ENCODE results near the gene PSMB9. TPM values are rescaled to one million over a fixed set of nuclear protein-coding genes. Genes with fewer than 3 reads are reported as not detected.
"Not testable (repeated sequence)": the region's sequence is repeated elsewhere in the genome, so short reads cannot be mapped to it uniquely, and the experiment has no call there.

PSMB9 gene
- total RNA-seq, result 100 to 1,000 TPM; 315 to 316 TPM

GRCh38 chr6:32853541-32854375 lies at the start of gene PSMB9, which contains the start of gene TAP1:
TSS of gene PSMB9 (plus strand) at chr6:32854192. CDS start at chr6:32854230, 38 bp downstream.
TSS of gene TAP1 (minus strand) at chr6:32853704. CDS start at chr6:32853636, 68 bp downstream.
- H3K36me3 Mint-ChIP-seq, result peaks cover 84% of the 10 kb centered on the region
- peak within 1 kb of the TSS; percentile 100 for H3K27ac Mint-ChIP-seq
- H3K27me3 Mint-ChIP-seq, result no peaks in the 10 kb centered on the region
- H3K4me3 Mint-ChIP-seq, result peak within 1 kb of the TSS; percentile 99
- peak; percentile 96 for DNase-seq
- no peaks in the 10 kb centered on the region for H3K9me3 Mint-ChIP-seq
- peaks cover 62% of the 10 kb centered on the region for H3K4me1 Mint-ChIP-seq

- peaks cover 51% of the 10 kb centered on the region for H3K27me3 Mint-ChIP-seq
- not testable (repeated sequence) for H3K27ac Mint-ChIP-seq, H3K4me1 Mint-ChIP-seq, H3K36me3 Mint-ChIP-seq, DNase-seq, H3K9me3 Mint-ChIP-seq, H3K4me3 Mint-ChIP-seq
These were observed 48.6 kb upstream of the PSMB9 start for GRCh38 chr6:32805404-32805803.

GRCh38 chr6:32807020-32807580 lies 46.9 kb upstream of the PSMB9 start:
- Mint-ChIP-seq H3K4me1 (peaks cover 2% of the 10 kb centered on the region), H3K36me3 (no peaks in the 10 kb centered on the region), H3K27me3 (peaks cover 43% of the 10 kb centered on the region), H3K27ac (no peak overlapping the region), H3K9me3 (no peaks in the 10 kb centered on the region), H3K4me3 (no peak overlapping the region)
- DNase-seq, result no peak

- no peak for DNase-seq
- Mint-ChIP-seq H3K27me3 (peaks cover 29% of the 10 kb centered on the region), H3K36me3 (no peaks in the 10 kb centered on the region), H3K9me3 (no peaks in the 10 kb centered on the region), H3K27ac (no peak overlapping the region), H3K4me3 (no peak overlapping the region), H3K4me1 (peaks cover 2% of the 10 kb centered on the region)
These were observed 44.8 kb upstream of the PSMB9 start for GRCh38 chr6:32809171-32809570.

GRCh38 chr6:32814145-32814544 lies 39.8 kb upstream of the PSMB9 start:
- DNase-seq, result no peak
- Mint-ChIP-seq H3K27me3 (no peaks in the 10 kb centered on the region), H3K9me3 (no peaks in the 10 kb centered on the region), H3K27ac (no peak overlapping the region), H3K4me1 (peaks cover 14% of the 10 kb centered on the region), H3K4me3 (no peak overlapping the region), H3K36me3 (no peaks in the 10 kb centered on the region)

- DNase-seq, result no peak
- peaks cover 17% of the 10 kb centered on the region for H3K4me1 Mint-ChIP-seq
- H3K36me3 Mint-ChIP-seq, result no peaks in the 10 kb centered on the region
- peak overlapping the region; percentile 7 for H3K27ac Mint-ChIP-seq
- H3K4me3 Mint-ChIP-seq, result no peak overlapping the region
- H3K9me3 Mint-ChIP-seq, result no peaks in the 10 kb centered on the region
- no peaks in the 10 kb centered on the region for H3K27me3 Mint-ChIP-seq
These were observed 38.9 kb upstream of the PSMB9 start for GRCh38 chr6:32815115-32815514.

GRCh38 chr6:32815996-32816395 lies 38.0 kb upstream of the PSMB9 start:
- H3K9me3 Mint-ChIP-seq, result no peaks in the 10 kb centered on the region
- H3K4me1 Mint-ChIP-seq, result peaks cover 17% of the 10 kb centered on the region
- no peak overlapping the region for H3K4me3 Mint-ChIP-seq
- no peaks in the 10 kb centered on the region for H3K36me3 Mint-ChIP-seq
- H3K27me3 Mint-ChIP-seq, result no peaks in the 10 kb centered on the region
- H3K27ac Mint-ChIP-seq, result no peak overlapping the region
- no peak for DNase-seq

- peak within 1 kb of the TSS; percentile 50 for H3K4me3 Mint-ChIP-seq
- peaks cover 17% of the 10 kb centered on the region for H3K4me1 Mint-ChIP-seq
- no peaks in the 10 kb centered on the region for H3K36me3 Mint-ChIP-seq
- peak within 1 kb of the TSS; percentile 70 for H3K27ac Mint-ChIP-seq
- no peak for DNase-seq
- no peaks in the 10 kb centered on the region for H3K27me3 Mint-ChIP-seq
- no peaks in the 10 kb centered on the region for H3K9me3 Mint-ChIP-seq
These were observed 37.2 kb upstream of the PSMB9 start, which contains the start of gene HLA-DOB for GRCh38 chr6:32816746-32817204. TSS of gene HLA-DOB (minus strand) at chr6:32817002. CDS start at chr6:32816951, 51 bp downstream.

GRCh38 chr6:32818867-32819266 lies 35.1 kb upstream of the PSMB9 start:
- Mint-ChIP-seq H3K27ac (no peak overlapping the region), H3K27me3 (no peaks in the 10 kb centered on the region), H3K4me3 (no peak overlapping the region), H3K9me3 (no peaks in the 10 kb centered on the region), H3K4me1 (peaks cover 17% of the 10 kb centered on the region), H3K36me3 (no peaks in the 10 kb centered on the region)
- DNase-seq, result no peak

GRCh38 chr6:32819729-32820128 lies 34.3 kb upstream of the PSMB9 start:
- Mint-ChIP-seq H3K4me3 (no peak overlapping the region), H3K9me3 (no peaks in the 10 kb centered on the region), H3K27me3 (no peaks in the 10 kb centered on the region), H3K36me3 (no peaks in the 10 kb centered on the region), H3K27ac (no peak overlapping the region), H3K4me1 (peaks cover 17% of the 10 kb centered on the region)
- DNase-seq, result no peak

- Mint-ChIP-seq H3K27ac (peak overlapping the region; percentile 63), H3K4me3 (no peak overlapping the region), H3K36me3 (peaks cover 28% of the 10 kb centered on the region), H3K27me3 (no peaks in the 10 kb centered on the region), H3K9me3 (no peaks in the 10 kb centered on the region), H3K4me1 (peaks cover 36% of the 10 kb centered on the region)
- DNase-seq, result no peak
These were observed 28.0 kb upstream of the PSMB9 start for GRCh38 chr6:32825966-32826365.

GRCh38 chr6:32827025-32827424 lies 27.0 kb upstream of the PSMB9 start:
- Mint-ChIP-seq H3K4me3 (no peak overlapping the region), H3K27ac (peak overlapping the region; percentile 70), H3K27me3 (no peaks in the 10 kb centered on the region), H3K9me3 (no peaks in the 10 kb centered on the region), H3K36me3 (peaks cover 36% of the 10 kb centered on the region), H3K4me1 (peaks cover 43% of the 10 kb centered on the region)
- no peak for DNase-seq

- Mint-ChIP-seq H3K27me3 (no peaks in the 10 kb centered on the region), H3K27ac (peak overlapping the region; percentile 22), H3K36me3 (peaks cover 57% of the 10 kb centered on the region), H3K4me3 (no peak overlapping the region), H3K4me1 (peaks cover 60% of the 10 kb centered on the region), H3K9me3 (no peaks in the 10 kb centered on the region)
- DNase-seq, result no peak
These were observed 24.5 kb upstream of the PSMB9 start for GRCh38 chr6:32829495-32829894.

GRCh38 chr6:32830017-32830416 lies 24.0 kb upstream of the PSMB9 start:
- peaks cover 66% of the 10 kb centered on the region for H3K4me1 Mint-ChIP-seq
- no peaks in the 10 kb centered on the region for H3K27me3 Mint-ChIP-seq
- H3K36me3 Mint-ChIP-seq, result peaks cover 63% of the 10 kb centered on the region

GRCh38 chr6:32830936-32831335 lies 23.1 kb upstream of the PSMB9 start:
- Mint-ChIP-seq H3K4me1 (peaks cover 75% of the 10 kb centered on the region), H3K9me3 (no peaks in the 10 kb centered on the region), H3K36me3 (peaks cover 72% of the 10 kb centered on the region), H3K27ac (peak overlapping the region; percentile 35), H3K27me3 (no peaks in the 10 kb centered on the region), H3K4me3 (no peak overlapping the region)
- DNase-seq, result no peak

More at GRCh38 chr6:32830017-32830416, 24.0 kb upstream of the PSMB9 start:
- H3K27ac Mint-ChIP-seq, result peak overlapping the region; percentile 55
- H3K4me3 Mint-ChIP-seq, result no peak overlapping the region
- no peaks in the 10 kb centered on the region for H3K9me3 Mint-ChIP-seq
- DNase-seq, result no peak
